Measurements from ENCODE around the gene PLCL2.

DNA sequence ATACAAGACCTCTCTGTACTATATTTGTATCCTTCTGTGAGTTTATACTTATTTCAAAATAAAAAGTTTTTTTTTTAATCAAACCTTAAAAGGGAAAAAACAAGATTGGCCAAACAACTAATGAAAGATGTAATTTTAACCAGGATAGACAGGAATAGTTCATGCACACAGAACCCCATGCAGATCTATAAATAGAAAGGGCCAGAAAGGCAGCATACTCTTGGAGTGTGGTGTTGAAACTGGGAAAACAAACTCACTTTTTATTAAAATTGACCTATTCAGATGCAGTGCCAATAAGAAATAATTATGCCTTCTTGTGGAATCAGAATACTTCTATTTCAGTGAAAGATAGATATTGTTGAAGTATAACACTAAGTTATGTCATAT, 204.6 kb downstream of the PLCL2 start:
- TF ChIP-seq POLR2A (IDR thresholded peaks at IDR 0.05) (no peak), CTCF (IDR thresholded peaks at IDR 0.05) (no peak)

Measured in prostate gland (tissue), 2 donors.